ENCODE data around the gene SEMA6A.

SEMA6A gene

GRCh38 chr5:116469631-116470030 is 105.0 kb downstream of the SEMA6A start:
- H3K27me3 ChIP-seq (ENCODE audit: insufficient read depth, poor library complexity, severe bottlenecking) = no peaks in the 10 kb centered on the region
- H3K27ac ChIP-seq (replicated peaks) = no peak overlapping the region
- TF ChIP-seq GABPA (IDR thresholded peaks at IDR 0.05; ENCODE audit: low read depth) (no peak), CTCF (IDR thresholded peaks at IDR 0.05; ENCODE audit: insufficient read depth, low read length) (no peak), POLR2AphosphoS5 (IDR thresholded peaks at IDR 0.05; ENCODE audit: low read depth) (no peak), SPI1 (IDR thresholded peaks at IDR 0.05; ENCODE audit: borderline replicate concordance, low read depth) (no peak), REST (IDR thresholded peaks at IDR 0.05; ENCODE audit: insufficient replicate concordance, low read depth) (no peak)
- H3K4me3 ChIP-seq (replicated peaks; ENCODE audit: insufficient read depth, low read length) = no peak overlapping the region
- no peak for DNase-seq (ENCODE audit: low read depth in 1 of 2, low spot score in 1 of 2)

- no peak for TF ChIP-seq SPI1 (IDR thresholded peaks at IDR 0.05; ENCODE audit: borderline replicate concordance, low read depth)
- TF ChIP-seq GABPA (IDR thresholded peaks at IDR 0.05; ENCODE audit: low read depth) = no peak
- TF ChIP-seq REST (IDR thresholded peaks at IDR 0.05; ENCODE audit: insufficient replicate concordance, low read depth) = no peak
- TF ChIP-seq CTCF (IDR thresholded peaks at IDR 0.05; ENCODE audit: insufficient read depth, low read length) = no peak
- TF ChIP-seq POLR2AphosphoS5 (IDR thresholded peaks at IDR 0.05; ENCODE audit: low read depth) = no peak
- no peaks in the 10 kb centered on the region for H3K27me3 ChIP-seq (ENCODE audit: insufficient read depth, poor library complexity, severe bottlenecking)
- no peak for DNase-seq (ENCODE audit: low read depth in 1 of 2, low spot score in 1 of 2)
- no peak overlapping the region for H3K4me3 ChIP-seq (replicated peaks; ENCODE audit: insufficient read depth, low read length)
- no peak overlapping the region for H3K27ac ChIP-seq (replicated peaks)
Measured at GRCh38 chr5:116468583-116468982, 106.0 kb downstream of the SEMA6A start.

- Histone ChIP-seq H3K4me3 (replicated peaks; ENCODE audit: insufficient read depth, low read length) (no peak overlapping the region), H3K27me3 (ENCODE audit: insufficient read depth, poor library complexity, severe bottlenecking) (no peaks in the 10 kb centered on the region), H3K27ac (replicated peaks) (no peak overlapping the region)
- TF ChIP-seq POLR2AphosphoS5 (IDR thresholded peaks at IDR 0.05; ENCODE audit: low read depth) = no peak
- no peak for TF ChIP-seq REST (IDR thresholded peaks at IDR 0.05; ENCODE audit: insufficient replicate concordance, low read depth)
- TF ChIP-seq GABPA (IDR thresholded peaks at IDR 0.05; ENCODE audit: low read depth) = no peak
- TF ChIP-seq SPI1 (IDR thresholded peaks at IDR 0.05; ENCODE audit: borderline replicate concordance, low read depth) = no peak
- TF ChIP-seq CTCF (IDR thresholded peaks at IDR 0.05; ENCODE audit: insufficient read depth, low read length) = no peak
- no peak for DNase-seq (ENCODE audit: low read depth in 1 of 2, low spot score in 1 of 2)
Measured at GRCh38 chr5:116467465-116467843, 107.2 kb downstream of the SEMA6A start.
